OCI-LY7 (cell line): ENCODE data around the gene EIF4H. TPM values are rescaled to one million over a fixed set of nuclear protein-coding genes. Genes with fewer than 3 reads are reported as not detected.

Source experiments
- BruUV-seq: library from RNA; stranded (reverse); fragments of 400-500 nt; replicated peaks from 2 replicates; lab custom pipeline; 2021; lab: Mats Ljungman, UMichigan
- CTCF ChIA-PET: fragments of 300-600 bp; sonication (Branson Sonifier 250); formaldehyde crosslinking; loops from one replicate; lab custom pipeline; 2022; ENCODE audit warnings: antibody characterized with exemption; ENCODE audit not compliant: unreplicated experiment; lab: Charles Lee
- POLR2A ChIA-PET: fragments of 300-600 bp; sonication (Branson Sonifier 250); formaldehyde crosslinking; loops from one replicate; lab custom pipeline; 2022; ENCODE audit warnings: antibody characterized with exemption; lab: Charles Lee
- DNase-seq: peaks from one replicate; pipeline ENCODE4 v3.0.0-alpha.2; 2015; ENCODE audit warnings: low spot score
- H2AFZ ChIP-seq: fragments of 200-600 bp; sonication (generic), shearing (Covaris generic); 2 replicates; pipeline ENCODE4 v1.6.1; 2014; ENCODE audit warnings: mild to moderate bottlenecking, antibody characterized with exemption, low read length, moderate library complexity
- H3K27ac ChIP-seq: fragments of 200-600 bp; sonication (generic); 2 replicates; pipeline ENCODE4 v1.5.1; 2014; ENCODE audit warnings: mixed run types, low read depth, mild to moderate bottlenecking, moderate library complexity, low read length, inconsistent platforms; ENCODE audit not compliant: poor library complexity, severe bottlenecking
- H3K36me3 ChIP-seq: fragments of 200-600 bp; sonication (generic); 2 replicates; pipeline ENCODE4 v1.6.1; 2014; ENCODE audit warnings: mild to moderate bottlenecking, antibody characterized with exemption, low read length, moderate library complexity, mixed read lengths; ENCODE audit not compliant: insufficient read depth
- H3K4me1 ChIP-seq: fragments of 200-600 bp; sonication (generic); 2 replicates; pipeline ENCODE4 v1.5.1; 2014; ENCODE audit warnings: mild to moderate bottlenecking, low read length; ENCODE audit not compliant: insufficient read depth, poor library complexity, severe bottlenecking
- H3K4me2 ChIP-seq: fragments of 200-600 bp; sonication (generic); 2 replicates; pipeline ENCODE4 v1.6.1; 2014; ENCODE audit warnings: mild to moderate bottlenecking, low read length
- H3K4me3 ChIP-seq: fragments of 200-600 bp; sonication (generic); 2 replicates; pipeline ENCODE4 v1.5.1; 2014; ENCODE audit warnings: mild to moderate bottlenecking, low read depth, low read length; ENCODE audit not compliant: poor library complexity, severe bottlenecking
- H3K79me2 ChIP-seq: fragments of 200-600 bp; sonication (generic); 2 replicates; pipeline ENCODE4 v1.6.1; 2016; ENCODE audit warnings: low read depth, mild to moderate bottlenecking, low read length, moderate library complexity, mixed read lengths; ENCODE audit not compliant: insufficient read depth
- H3K9me2 ChIP-seq: fragments of 200-600 bp; sonication (generic); 2 replicates; pipeline ENCODE4 v1.6.1; 2016; ENCODE audit warnings: mild to moderate bottlenecking, low read length, mixed read lengths; ENCODE audit not compliant: insufficient read depth
- H3K9me3 ChIP-seq: fragments of 200-600 bp; sonication (generic); 2 replicates; pipeline ENCODE4 v1.6.1; 2014; ENCODE audit warnings: mild to moderate bottlenecking, mixed run types, low read length, mixed read lengths
- H4K20me1 ChIP-seq: fragments of 200-600 bp; sonication (generic); 2 replicates; pipeline ENCODE4 v1.6.1; 2014; ENCODE audit warnings: mild to moderate bottlenecking, antibody characterized with exemption, low read length, moderate library complexity, mixed read lengths; ENCODE audit not compliant: insufficient read depth
- CTCF ChIP-seq: fragments of 200-600 bp; sonication (generic); conservative IDR thresholded peaks from 2 replicates; pipeline ENCODE4 v1.5.1; 2014; ENCODE audit warnings: mild to moderate bottlenecking, antibody characterized with exemption, low read length, moderate library complexity, mixed read lengths
- EZH2phosphoT487 ChIP-seq: fragments of 200-600 bp; sonication (generic); IDR thresholded peaks from 2 replicates; pipeline ENCODE4 v1.6.1; 2018; ENCODE audit warnings: low read depth, borderline replicate concordance, mild to moderate bottlenecking, mixed run types, antibody characterized with exemption, low read length, moderate library complexity, mixed read lengths
- intact Hi-C: fragments of 100-400 bp; cut with micrococcal nuclease; formaldehyde crosslinking; loops from one replicate; pipeline ENCODE4 v1.10.0; 2022; ENCODE audit not compliant: unreplicated experiment
- total RNA-seq, 2 experiments: library from RNA; depleted of rRNA in 1 of 2; stranded (reverse); fragments of >200 nt in 1 of 2; shearing (Covaris generic) in 1 of 2; gene quantifications; 2 replicates each; pipeline ENCODE4 v1.2.3, GENCODE V29; 2014 to 2022

EIF4H gene
- total RNA-seq, 2 experiments from 2014 or later = 202 to 345 TPM

- ChIA-PET CTCF (no interaction called here), POLR2A (interaction anchor here (0.6 kb wide), 1 partner anchor 700 kb away, joined by 4 read pairs; no protein-coding TSS in a partner anchor)
- H3K9me3 ChIP-seq = peaks cover 17% of the 10 kb centered on the region
- no peak for DNase-seq
- H3K4me1 ChIP-seq = peaks cover 17% of the 10 kb centered on the region
- no peak for TF ChIP-seq EZH2phosphoT487
- TF ChIP-seq CTCF = no peak
- no peak overlapping the region for H3K27ac ChIP-seq
- intact Hi-C loops = no loop called here
- no peaks in the 10 kb centered on the region for H3K36me3 ChIP-seq
- H2AFZ ChIP-seq = no peak overlapping the region
- H3K4me2 ChIP-seq = no peak overlapping the region
- H3K9me2 ChIP-seq = no peaks in the 10 kb centered on the region
- H4K20me1 ChIP-seq = no peaks in the 10 kb centered on the region
- no peak overlapping the region for H3K4me3 ChIP-seq
- BruUV-seq = no TSS peak
- H3K79me2 ChIP-seq = no peaks in the 10 kb centered on the region
Measured at GRCh38 chr7:74149071-74149470, 25.1 kb upstream of the EIF4H start.

GRCh38 chr7:74149603-74150002, 24.6 kb upstream of the EIF4H start:
- no peak overlapping the region for H2AFZ ChIP-seq
- intact Hi-C loops = no loop called here
- H3K4me3 ChIP-seq = no peak overlapping the region
- H3K9me3 ChIP-seq = peaks cover 12% of the 10 kb centered on the region
- H3K27ac ChIP-seq = no peak overlapping the region
- H3K9me2 ChIP-seq = no peaks in the 10 kb centered on the region
- H3K36me3 ChIP-seq = no peaks in the 10 kb centered on the region
- H3K4me1 ChIP-seq = peaks cover 17% of the 10 kb centered on the region
- no peaks in the 10 kb centered on the region for H4K20me1 ChIP-seq
- TF ChIP-seq EZH2phosphoT487 = no peak
- TF ChIP-seq CTCF = no peak
- no peak for DNase-seq
- H3K4me2 ChIP-seq = no peak overlapping the region
- no TSS peak for BruUV-seq
- CTCF ChIA-PET = no interaction called here
- POLR2A ChIA-PET = no interaction called here
- no peaks in the 10 kb centered on the region for H3K79me2 ChIP-seq

GRCh38 chr7:74153736-74154135, 20.4 kb upstream of the EIF4H start:
- Histone ChIP-seq H3K9me3 (0 out of 2 replicates have a peak, but pooled peaks cover 5% of the 10 kb centered on the region), H2AFZ (no peak overlapping the region), H3K36me3 (no peaks in the 10 kb centered on the region), H3K4me3 (no peak overlapping the region), H3K27ac (no peak overlapping the region), H3K79me2 (no peaks in the 10 kb centered on the region), H4K20me1 (no peaks in the 10 kb centered on the region), H3K9me2 (no peaks in the 10 kb centered on the region), H3K4me1 (peaks cover 17% of the 10 kb centered on the region), H3K4me2 (no peak overlapping the region)
- no TSS peak for BruUV-seq
- POLR2A ChIA-PET = no interaction called here
- no peak for DNase-seq
- TF ChIP-seq CTCF = no peak
- no peak for TF ChIP-seq EZH2phosphoT487
- CTCF ChIA-PET = no interaction called here
- intact Hi-C loops = no loop called here
